Endometrium (tissue), 2 donors: ENCODE data around the gene RASAL2.
"Not testable (repeated sequence)": the region's sequence is repeated elsewhere in the genome, so short reads cannot be mapped to it uniquely, and the experiment has no call there.

Experiments
- FAIRE-seq: peaks from 2 replicates; lab custom pipeline; 2012; peaks lifted over from hg19 to GRCh38; lab: Jason Lieb, UNC
- donor health status: control.
- donor health status: control.

The RASAL2 gene

DNA sequence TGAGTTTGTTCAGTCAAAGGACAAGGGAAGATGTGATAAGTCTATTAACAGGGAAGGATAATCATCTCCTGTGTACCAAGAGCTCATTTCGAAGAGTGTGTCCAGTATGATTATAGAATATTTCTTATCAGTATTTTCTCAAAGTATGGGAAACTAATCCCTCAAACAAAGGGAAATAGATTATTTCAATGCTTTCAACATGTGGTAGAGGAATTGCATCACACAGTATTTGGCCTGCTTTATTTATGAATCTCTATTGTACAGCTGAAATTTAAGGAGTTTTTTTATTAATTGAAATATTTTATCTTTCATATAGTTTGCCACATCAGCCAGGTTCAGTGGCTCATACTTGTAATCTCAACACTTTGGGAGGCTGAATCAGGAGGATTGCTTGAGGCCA, 251.9 kb downstream of the RASAL2 start:
- FAIRE-seq = no peak

DNA sequence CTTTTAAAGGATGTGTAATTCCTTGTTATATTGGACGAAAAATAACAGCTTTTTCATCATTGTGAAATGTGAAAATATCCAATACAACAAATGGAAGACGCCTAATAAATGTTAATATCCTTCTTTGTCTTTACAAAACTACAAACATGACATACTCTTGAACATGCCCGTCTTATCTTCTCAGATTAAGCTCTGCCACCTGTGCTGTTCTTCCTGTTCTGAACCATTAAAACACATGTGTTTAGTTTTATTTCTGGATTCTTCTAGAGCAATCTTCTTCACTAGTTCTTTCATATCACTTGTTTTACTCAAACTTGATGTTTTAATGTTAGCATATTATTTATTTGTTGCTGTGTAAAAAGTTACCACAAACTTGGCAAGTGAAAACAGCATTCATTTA, 255.9 kb downstream of the RASAL2 start:
- no peak for FAIRE-seq

DNA sequence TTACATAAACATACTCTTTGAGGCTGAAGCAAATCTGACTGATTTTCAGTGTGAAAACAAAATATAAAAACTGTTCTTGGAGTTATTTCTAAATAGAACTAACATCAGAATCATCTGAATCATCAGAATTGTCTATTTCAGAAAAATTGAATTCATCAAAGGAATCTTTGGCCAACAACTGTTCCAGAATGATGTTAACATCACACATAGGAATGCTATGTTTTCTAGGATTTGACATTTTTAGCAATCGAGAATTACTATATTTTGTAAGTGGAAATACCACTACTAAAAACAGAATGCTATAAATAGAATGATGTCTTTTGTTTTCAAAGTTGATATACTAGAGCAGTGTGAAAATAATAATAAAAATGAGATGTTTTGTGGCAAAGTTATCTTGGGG, 258.0 kb downstream of the RASAL2 start:
- FAIRE-seq = peak; percentile 80

DNA sequence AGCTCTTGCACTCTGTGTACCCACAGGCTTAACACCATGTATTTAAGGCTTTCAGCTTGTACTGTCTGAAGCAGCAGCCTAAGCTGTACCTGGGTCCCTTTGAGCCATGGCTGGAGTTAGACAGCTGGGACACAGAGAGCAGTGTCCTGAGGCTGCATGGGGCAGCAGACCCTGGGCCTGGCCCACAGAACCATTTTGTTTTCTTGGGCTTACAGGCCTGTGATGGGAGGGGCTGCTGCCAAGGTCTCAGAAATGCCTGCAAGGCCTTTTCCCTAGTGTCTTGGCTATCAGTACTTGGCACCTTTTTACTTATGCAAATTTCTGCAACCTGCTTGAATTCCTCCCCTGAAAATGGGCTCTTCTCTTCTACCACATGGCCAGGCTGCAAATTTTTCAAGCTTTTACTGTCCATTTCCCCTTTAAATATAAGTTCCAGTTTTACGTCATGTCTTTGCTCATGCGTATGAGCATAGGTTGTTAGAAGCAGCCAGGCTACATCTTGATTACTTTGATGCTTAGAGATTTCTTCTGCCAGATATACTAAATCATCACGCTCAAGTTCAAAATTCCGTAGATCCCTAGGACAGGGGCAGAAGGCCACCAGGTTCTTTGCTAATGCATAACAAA, 259.0 kb downstream of the RASAL2 start:
- FAIRE-seq = no peak

DNA sequence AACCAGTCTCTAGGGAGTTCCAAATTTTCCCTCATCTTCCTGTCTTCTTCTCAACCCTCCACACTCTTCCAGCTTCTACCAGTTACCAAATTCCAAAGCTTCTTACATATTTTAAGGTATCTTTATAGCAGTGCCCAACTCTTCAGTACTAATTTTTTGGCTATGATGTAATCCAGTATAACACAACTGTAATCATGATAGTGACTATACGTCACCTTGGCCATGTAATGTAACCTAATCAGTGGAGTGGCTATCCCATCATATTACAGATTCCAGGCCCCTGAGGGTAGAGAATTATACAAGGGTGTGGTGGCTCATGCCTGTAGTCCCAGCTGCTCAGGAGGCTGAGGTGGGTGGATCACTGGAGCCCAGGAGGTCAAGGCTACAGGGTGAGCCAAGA, 259.6 kb downstream of the RASAL2 start:
- no peak for FAIRE-seq

DNA sequence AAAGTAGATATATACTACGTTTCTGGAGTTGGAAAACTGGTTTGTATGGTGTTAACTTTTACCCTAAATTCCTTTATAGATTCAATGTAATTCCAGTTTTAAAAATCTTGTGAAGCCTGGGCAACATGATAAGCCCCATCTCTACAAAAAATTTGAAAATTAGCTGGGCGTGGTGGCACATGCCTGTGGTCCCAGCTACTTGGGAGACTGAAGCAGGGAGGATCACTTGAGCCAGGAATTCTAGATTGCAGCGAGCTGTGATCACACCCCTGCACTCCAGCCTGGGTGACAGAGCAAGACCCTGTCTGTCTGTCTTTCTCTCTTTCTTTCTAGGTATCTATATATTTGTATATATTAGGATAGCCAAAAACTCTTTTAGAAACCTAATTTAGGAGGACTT, 260.9 kb downstream of the RASAL2 start:
- FAIRE-seq = no peak

DNA sequence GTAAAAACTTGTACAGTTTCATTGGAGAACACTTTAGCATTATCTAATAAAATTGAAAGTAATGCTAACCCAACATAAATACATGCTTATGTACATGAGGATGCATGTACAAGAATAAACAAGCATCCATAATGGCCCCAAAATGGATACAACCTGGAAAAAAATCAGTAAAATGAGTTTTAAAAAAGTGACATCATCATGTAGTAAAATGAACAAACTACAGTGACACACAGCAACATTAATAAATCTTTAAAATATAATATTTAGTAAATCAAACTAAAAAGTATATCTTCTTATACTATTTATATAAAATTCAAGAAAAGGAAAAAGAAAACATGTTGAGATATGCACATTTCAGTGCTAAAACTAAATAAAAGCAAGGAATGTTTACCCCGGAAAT, 262.4 kb downstream of the RASAL2 start:
- FAIRE-seq = no peak

DNA sequence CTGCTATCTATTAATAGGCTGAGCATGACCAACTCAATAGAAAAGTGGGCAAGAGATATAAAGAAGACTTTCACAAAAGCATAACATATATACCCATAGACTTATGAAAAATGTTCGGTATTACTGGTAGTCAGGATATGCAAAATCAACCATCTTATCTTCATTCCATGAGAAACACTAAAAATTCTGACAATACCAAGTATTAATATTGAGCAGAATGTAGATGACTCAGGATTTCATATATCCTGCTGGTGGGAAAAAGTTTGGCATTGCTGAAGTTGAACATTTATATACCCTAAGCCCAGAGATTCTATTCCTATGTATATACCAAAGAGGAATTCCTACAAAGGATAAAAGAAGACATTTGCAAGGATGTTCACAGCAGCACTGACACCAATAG, 264.6 kb downstream of the RASAL2 start:
- no peak for FAIRE-seq

DNA sequence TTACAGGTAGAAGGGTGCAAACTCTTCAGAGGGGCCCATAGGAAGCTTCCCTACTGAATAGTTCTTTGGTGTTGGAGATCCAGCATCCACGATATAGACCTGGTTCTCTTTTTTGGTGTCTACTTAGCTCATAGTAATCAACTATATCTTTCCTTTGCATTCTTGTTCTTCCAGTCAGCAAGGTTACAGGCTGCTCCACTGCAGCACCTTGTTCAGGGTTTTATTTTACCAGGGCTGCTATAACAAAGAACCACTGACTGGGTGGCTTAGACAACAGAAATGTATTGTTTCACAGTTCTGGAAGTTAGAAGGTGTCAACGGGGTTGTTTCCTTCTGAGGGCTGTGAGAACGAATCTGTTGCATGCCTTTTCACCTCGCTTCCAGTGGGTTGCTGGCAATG, 266.5 kb downstream of the RASAL2 start:
- no peak for FAIRE-seq

DNA sequence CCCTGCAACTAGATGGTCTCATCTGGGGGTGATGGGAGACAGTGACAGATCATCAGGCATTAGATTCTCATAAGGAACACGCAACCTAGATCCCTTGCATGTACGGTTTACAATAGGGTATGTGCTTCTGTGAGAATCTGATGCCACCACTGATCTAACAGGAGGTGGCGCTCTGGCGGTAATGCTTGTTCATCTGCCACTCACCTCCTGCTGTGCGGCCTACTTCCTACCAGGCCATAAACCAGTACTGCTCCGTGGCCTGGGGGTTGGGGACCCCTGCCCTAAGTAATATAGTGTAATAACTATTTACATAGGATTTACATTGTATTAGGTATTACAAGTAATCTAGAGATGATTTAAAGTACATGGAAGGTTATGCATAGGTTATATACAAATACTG, 267.9 kb downstream of the RASAL2 start:
- FAIRE-seq = no peak

DNA sequence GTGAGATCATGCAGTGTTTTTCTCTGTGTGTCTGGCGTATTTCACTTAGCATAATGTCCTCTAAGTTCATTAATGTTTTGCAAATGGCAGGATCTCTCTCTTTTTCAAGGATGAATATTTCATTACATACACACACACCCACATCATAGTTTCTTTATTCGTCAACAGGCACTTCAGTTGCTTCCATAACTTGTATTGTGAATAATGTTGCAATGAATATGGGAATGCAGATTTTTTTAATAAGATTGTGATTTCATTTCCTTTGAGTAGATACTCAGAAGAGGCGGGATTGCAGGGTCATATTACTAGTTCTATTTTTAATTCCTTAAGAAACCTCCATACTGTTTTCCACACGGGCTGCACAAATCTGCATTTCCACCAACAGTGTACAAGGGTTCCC, 268.8 kb downstream of the RASAL2 start:
- no peak for FAIRE-seq

DNA sequence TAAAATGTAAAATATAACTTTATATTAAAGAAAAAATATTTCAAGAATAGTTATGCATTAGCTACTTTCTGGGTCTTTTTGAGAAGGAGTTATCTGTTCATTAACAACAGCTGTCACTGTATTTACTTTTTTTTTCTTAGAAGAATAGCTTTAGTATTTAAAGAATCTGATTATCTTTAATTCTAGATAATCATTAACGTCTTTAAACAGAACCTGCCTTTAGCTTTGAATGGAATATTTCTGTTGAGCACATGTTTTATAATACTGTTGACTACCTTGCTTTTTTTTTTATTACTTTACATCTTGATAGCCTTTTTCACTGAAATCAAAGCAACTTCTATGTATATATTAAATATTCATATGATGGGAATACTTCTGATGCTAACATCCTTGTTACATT, 270.9 kb downstream of the RASAL2 start:
- FAIRE-seq = peak; percentile 48

DNA sequence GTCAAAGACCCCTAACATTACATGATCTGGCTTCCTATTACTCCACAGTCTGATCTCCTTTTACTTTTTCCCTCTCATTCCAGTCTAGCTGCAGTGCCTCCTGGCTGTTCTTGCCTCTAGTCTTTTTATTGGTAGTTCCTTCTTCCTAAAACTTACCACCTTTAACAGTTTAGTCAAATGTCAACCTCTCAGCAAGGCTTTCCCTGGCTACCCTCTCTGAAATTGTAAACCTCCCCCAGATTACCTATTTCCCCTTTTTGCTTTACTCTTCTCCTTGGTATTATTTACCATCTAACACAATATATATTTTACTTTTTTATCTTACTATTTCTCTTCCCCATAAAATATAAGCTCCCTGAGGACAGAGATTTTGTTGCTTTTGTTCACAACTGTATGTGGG, 273.2 kb downstream of the RASAL2 start:
- no peak for FAIRE-seq

DNA sequence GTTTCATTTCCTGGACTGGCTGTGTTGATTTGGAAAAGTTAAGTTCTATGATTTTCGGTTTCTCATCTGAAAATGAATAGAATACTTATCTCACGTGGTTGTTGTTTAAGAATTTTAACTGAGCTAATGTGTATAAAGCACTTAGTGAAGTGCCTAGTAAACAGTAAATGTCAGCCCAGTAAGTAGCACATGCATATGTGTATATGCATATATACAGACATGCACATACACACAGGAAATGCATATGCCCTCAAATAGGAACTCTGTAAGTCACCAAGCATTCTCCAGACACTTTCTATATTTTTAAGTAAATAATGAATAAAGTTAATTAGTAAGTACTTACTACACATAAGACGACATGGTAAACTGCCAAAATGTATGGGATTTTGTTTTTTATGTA, 274.3 kb downstream of the RASAL2 start:
- no peak for FAIRE-seq

DNA sequence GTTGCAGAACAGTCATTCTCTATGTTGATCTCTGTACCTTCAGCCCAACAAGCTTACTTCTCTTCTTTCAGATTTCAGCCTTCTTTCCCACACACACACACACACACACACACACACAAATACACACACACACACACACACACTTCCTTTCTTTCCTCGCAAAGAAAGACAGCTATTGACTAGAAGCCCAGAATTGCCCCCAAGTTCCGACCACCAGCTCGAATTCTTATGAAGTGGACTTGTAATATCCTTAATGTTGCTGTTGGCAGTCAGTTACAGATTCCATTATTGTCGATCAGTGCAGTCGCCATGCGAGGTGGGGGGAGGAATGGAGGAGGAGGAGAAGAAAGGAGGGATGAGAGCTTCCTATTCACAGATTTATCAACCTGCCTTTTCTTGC, 277.3 kb downstream of the RASAL2 start:
- no peak for FAIRE-seq

DNA sequence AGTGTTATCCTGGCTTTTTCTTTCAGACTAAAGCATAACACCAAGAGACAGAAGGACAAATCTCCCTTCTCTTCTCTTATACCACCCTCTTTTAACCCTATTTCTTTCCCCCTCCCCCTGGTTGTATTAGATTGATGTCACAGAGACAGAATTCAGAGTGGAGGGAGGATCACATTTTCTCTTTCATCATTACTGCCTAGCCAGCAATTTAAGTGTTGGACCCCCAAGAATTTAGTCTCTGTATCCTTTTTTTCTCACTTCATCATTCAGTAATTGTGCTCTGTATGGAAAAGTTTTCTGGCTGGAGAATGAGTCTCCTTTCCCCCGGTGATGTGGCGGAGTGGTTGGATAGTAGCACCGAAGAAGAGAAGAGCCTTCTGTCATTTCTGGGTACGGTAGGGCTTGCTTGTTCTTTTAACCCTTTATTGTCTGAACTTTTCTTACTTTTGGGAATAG, 278.1 kb downstream of the RASAL2 start:
- FAIRE-seq = no peak

DNA sequence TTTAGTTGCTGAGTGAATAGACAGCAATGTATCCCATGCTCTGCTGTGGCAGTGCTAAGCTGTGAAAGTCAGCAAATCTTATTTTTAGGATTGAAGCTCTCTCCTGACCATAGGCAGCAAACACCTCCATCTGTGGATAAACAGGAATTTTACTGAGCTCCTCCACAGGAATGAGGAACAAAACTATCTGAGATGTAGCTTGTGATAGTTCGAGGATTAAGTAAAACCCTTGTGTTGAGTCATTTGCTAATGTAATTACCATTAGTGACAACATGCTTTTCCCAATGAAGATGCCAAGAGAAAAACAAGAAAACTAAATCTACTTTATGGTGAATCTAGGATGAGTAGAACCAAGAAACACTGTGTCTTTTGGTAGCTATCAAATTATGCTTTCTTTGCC, 280.1 kb downstream of the RASAL2 start:
- no peak for FAIRE-seq

DNA sequence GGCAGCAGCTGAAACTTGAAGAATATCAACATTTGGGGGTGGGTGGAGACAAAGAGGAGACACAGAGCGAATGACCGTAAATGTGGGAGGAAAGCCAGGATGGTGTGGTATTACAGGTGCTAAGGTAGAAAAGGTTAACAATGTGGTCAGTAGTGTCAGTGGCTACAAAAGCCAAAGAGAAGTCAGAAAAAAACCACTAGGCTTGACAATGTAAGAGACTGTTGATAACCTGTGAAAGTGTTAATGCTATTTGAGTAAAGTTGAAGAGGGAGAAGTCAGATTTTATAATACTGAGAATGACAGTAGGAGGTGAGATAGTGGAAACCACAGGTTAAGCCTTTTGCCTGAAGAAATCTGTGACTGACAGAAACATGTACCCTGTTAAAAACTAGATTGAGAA, 282.1 kb downstream of the RASAL2 start:
- no peak for FAIRE-seq

DNA sequence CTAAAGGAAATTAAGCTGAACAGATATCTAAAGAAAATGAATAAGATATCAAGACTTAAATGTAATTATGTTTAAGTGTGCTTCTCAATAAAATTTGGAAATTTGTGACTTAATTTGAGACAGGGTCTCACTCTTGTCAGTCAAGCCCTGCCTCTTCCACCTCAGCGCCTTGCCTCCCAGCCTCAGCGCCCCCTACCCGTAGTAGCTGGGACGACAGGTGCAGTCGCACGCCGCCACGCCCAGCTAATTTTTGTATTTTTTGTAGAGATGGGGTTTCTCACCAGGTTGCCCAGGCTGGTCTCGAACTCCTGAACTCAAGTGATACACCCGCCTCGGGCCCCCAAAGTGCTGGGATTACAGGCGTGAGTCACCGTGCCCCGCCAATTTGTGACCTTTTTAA, 285.9 kb downstream of the RASAL2 start:
- no peak for FAIRE-seq

DNA sequence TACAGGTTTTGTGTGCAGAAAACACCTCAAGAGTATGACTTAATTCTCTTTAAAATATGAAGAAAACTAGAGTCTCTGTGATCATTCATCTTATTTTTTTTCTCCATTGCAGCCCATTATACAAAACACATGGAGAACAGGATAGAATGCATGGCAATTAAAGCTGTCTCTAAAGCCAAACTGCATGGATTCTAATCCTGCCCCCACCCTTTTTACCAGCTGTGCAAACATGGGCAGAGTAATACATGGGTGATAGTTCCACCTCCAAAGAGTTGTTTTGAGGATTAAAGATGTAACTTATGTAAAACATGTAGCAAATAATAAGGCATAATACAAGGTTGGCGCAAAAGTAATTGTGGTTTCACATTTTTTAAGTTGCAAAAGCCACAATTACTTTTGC, 288.5 kb downstream of the RASAL2 start:
- FAIRE-seq = no peak

DNA sequence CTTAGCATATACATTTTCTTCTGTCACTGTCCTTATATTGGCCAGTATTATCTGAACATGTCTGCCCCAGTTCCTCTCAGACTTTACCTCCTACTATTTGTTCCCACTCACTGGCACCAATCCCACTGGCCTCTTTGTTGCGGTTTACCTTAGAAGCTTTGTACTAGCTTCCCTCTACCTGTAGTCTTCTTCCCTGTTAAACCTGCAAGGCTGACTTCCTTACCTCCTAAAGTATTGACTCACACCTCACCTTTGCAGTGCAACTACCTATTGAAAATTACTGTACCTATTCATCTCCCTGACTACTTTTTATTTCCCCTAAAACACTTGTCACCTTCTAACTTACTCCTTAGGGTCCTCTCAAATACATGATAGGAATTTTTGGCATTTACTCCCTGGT, 291.8 kb downstream of the RASAL2 start:
- FAIRE-seq = no peak

DNA sequence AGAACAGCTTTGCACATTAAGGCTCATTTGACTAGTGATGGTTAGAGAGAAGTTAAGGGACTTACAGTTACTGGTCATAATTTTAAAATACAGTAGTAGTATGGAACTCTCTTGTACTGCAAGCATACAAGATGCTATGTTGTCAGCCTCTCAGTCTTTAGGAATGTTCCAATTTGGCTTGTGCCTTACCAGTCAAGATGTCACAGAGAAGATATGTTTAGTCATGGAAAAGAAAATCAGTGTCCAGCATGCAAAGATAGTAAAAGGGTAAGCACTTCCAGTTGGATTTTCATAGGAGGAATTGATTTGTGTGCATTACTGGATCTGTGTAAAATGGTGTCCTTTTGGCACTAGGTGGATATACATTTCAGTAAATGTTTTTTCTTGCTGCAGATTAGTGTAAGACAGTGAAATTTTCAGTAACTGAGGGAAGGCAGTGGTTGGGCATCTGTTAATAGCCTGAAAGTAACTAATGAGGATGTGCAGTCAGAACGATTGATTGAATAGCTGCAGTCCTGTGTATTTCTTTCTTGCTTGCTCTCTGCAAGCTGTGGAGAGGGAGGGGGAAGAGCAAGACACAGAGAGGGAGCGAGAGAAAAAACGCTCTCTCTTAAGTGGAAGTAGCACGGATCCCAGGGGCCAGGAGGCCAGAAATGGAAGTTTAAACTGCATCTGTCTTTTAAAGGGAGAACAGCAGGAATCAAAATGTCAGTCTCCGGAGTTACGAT, 294.7 kb downstream of the RASAL2 start:
- FAIRE-seq = no peak

DNA sequence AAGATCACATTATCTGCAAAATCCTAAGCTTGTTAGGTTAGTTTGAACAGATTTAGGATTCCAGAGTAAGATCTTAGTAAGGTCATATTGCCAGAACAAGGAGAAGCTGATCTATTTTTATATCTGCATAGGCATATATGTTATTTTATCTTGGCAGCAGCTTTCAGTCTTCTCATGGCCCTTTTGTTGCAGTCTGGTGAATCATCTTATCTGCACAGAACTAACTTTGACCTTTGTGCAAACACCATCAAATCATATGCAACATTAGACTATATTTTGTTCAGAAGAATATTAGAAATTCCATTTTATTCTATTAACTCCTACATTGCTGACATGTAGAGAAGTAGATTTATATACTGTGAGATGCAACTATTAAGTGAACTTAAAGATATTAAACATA, 295.5 kb downstream of the RASAL2 start:
- FAIRE-seq = no peak

DNA sequence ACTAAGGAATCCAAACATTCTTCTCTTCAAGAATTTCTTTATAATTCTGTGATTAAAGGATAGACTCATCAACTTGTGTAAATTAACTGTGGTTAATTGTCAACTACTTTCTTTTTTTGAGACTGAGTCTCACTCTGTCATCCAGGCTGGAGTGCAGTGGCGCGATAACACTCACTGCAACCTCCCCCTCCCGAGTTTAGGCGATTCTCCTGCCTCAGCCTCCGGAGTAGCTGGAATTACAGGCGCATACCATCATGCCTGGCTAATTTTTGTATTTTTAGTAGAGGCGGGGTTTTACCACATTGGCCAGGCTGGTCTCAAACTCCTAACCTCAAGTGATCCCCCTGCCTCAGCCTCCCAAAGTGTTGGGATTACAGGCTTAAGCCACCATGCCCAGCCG, 296.4 kb downstream of the RASAL2 start:
- not testable (repeated sequence) for FAIRE-seq
